GM12801 (cell line): ENCODE measurements around the gene PPP4R1.

Source experiments
- TF ChIP-seq, protein P1 (sequence below): IDR thresholded peaks from one replicate; pipeline ENCODE4 v1.5.1; 2011; ENCODE audit warnings: control low read depth; ENCODE audit not compliant: insufficient read length; ENCODE audit errors: extremely low read depth

Gene PPP4R1

DNA sequence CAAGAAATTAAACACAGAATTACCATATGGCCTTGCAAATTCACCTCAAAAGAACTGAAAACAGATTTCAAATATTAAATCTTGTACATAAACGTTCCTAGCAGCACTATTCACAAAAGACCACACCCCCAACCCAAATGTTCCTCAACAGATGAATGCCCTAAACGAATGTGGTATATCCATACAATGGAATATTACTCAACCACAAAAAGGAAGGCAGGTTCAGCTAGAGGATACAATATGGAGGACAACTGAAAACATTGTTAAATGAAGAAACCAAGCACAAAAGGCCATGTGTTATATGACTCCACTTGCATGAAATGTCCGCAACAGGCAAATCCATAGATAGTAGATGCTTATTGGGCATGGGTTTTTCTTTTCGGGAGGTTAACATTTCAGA lies 61.7 kb downstream of the PPP4R1 start:
- TF ChIP-seq, protein P1, sequence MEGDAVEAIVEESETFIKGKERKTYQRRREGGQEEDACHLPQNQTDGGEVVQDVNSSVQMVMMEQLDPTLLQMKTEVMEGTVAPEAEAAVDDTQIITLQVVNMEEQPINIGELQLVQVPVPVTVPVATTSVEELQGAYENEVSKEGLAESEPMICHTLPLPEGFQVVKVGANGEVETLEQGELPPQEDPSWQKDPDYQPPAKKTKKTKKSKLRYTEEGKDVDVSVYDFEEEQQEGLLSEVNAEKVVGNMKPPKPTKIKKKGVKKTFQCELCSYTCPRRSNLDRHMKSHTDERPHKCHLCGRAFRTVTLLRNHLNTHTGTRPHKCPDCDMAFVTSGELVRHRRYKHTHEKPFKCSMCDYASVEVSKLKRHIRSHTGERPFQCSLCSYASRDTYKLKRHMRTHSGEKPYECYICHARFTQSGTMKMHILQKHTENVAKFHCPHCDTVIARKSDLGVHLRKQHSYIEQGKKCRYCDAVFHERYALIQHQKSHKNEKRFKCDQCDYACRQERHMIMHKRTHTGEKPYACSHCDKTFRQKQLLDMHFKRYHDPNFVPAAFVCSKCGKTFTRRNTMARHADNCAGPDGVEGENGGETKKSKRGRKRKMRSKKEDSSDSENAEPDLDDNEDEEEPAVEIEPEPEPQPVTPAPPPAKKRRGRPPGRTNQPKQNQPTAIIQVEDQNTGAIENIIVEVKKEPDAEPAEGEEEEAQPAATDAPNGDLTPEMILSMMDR, result no peak

GRCh38 chr18:9552191-9552590 lies 62.2 kb downstream of the PPP4R1 start:
- TF ChIP-seq, protein P1, result no peak

DNA sequence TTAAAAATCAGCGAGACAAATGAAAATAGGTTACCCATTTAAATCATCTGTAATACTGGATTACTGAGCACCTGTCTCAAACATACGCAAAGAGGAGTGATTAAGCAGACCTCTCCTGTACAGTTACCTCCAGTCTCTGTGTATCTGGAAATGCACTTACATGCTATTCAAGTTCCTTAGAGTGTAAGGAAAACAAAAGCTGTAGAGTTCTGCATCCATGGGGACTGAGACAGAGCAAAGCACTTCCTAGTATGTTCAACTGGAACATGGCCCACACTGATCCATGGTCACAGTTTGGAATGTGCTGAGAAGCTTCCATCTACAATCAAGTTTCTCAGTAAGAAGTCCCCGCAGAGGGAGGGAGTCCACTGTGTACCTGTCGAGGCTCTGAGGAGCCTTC lies 63.9 kb downstream of the PPP4R1 start:
- TF ChIP-seq, protein P1, result no peak

DNA sequence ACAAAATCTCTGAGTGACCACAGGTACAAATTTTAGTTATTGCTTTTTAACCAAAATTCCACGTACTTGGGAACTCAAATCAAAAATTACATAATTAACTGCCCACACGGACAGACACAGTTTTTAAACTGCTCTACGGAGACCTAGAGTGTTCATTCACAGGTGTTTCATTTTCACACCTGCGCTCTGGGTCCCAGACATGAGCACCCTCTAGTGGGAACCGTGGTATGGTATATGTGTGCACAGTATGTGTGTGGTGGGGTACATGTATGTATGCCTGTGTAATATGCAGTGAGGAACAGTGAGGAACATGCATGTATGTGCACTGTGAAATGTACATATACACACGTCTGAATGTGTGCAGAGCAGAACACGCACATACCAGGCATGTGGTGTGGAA lies 65.0 kb downstream of the PPP4R1 start:
- TF ChIP-seq, protein P1, result no peak

GRCh38 chr18:9547782-9548181 lies 66.6 kb downstream of the PPP4R1 start:
- TF ChIP-seq, protein P1, result no peak

GRCh38 chr18:9546468-9546867 lies 67.9 kb downstream of the PPP4R1 start:
- TF ChIP-seq, protein P1, result no peak

DNA sequence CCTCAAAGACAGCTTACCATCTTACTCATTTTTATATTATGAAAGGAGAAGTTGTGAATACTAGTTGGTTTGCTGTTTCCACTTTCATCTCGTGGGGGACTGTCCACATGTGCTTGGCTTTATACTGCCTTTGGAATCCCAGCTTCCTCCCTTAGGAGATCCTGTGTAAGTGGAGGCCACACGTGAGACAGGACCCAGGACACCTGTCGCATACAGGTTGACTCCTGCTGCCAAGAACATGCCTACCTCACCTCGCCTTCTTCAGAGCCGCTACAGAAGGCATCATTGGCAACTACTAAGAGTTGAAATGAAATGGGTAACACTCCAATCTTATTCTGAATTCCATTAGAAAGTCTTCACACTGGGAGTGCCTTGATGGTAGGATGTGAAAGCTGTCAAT lies 69.3 kb downstream of the PPP4R1 start:
- TF ChIP-seq, protein P1, result no peak

GRCh38 chr18:9542924-9543323 lies 71.4 kb downstream of the PPP4R1 start:
- TF ChIP-seq, protein P1, result no peak
